Mononuclear cell (primary cell): ENCODE data around the gene RANBP3. TPM values are rescaled to one million over a fixed set of nuclear protein-coding genes. Genes with fewer than 3 reads are reported as not detected.

Experiments
- H3K27me3 ChIP-seq: 2 replicates; pipeline ENCODE4 v1.6.0; 2011; ENCODE audit warnings: low read length, control low read depth; ENCODE audit not compliant: insufficient read depth
- H3K4me1 ChIP-seq: 2 replicates; pipeline ENCODE4 v1.5.1; 2011; ENCODE audit warnings: mild to moderate bottlenecking, low read length, control low read depth; ENCODE audit not compliant: insufficient read depth
- H3K4me3 ChIP-seq: 2 replicates; pipeline ENCODE4 v1.5.1; 2011; ENCODE audit warnings: mild to moderate bottlenecking, low read length, moderate library complexity
- H3K9me3 ChIP-seq: 2 replicates; pipeline ENCODE4 v1.5.1; 2011; ENCODE audit warnings: low read depth, mild to moderate bottlenecking, control low read depth, low read length
- total RNA-seq: library from RNA; depleted of rRNA; stranded (reverse); fragments of >200 nt; gene quantifications from one replicate; pipeline ENCODE4 v1.2.3, GENCODE V29; 2012

Gene RANBP3
- total RNA-seq, 1 donor = 62.9 TPM

DNA sequence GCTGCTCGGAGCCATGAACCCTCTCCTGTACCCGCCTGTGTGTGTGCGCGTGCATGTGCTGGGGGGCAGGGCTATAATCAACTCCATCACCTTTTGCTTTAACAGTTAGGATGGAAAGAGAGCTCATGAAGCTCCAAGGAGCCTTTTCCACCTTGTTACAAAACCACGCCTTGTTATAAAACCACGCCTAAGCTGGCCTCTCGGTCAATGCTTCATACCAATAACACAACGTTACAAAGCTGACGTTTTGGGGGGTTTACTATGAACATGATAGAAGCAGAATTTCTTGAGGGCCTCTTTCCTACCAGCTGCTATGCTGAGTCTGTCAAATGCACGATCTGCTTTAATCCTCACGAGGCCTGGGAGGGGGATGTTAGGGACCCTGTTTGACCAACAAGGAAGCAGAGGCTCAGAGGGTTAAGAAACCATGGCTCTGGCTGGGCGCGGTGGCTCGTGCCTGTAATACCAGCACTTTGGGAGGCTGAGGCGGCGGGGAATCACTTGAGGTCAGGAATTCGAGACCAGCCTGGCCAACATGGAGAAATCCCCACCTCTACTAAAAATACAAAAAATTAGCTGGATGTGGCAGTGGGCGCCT is 52.0 kb downstream of the RANBP3 start:
- Histone ChIP-seq H3K27me3 (no peaks in the 10 kb centered on the region), H3K9me3 (no peaks in the 10 kb centered on the region), H3K4me1 (no peaks in the 10 kb centered on the region), H3K4me3 (no peak overlapping the region)

- Histone ChIP-seq H3K4me3 (no peak overlapping the region), H3K9me3 (no peaks in the 10 kb centered on the region), H3K27me3 (no peaks in the 10 kb centered on the region), H3K4me1 (no peaks in the 10 kb centered on the region)
Observed at GRCh38 chr19:5923356-5923755, 54.6 kb downstream of the RANBP3 start.

- Histone ChIP-seq H3K27me3 (no peaks in the 10 kb centered on the region), H3K4me3 (no peak overlapping the region), H3K9me3 (no peaks in the 10 kb centered on the region), H3K4me1 (no peaks in the 10 kb centered on the region)
Observed at GRCh38 chr19:5922161-5922545, 55.8 kb downstream of the RANBP3 start.

GRCh38 chr19:5921516-5922160 is 56.3 kb downstream of the RANBP3 start:
- Histone ChIP-seq H3K4me1 (no peaks in the 10 kb centered on the region), H3K27me3 (no peaks in the 10 kb centered on the region), H3K4me3 (no peak overlapping the region), H3K9me3 (no peaks in the 10 kb centered on the region)

DNA sequence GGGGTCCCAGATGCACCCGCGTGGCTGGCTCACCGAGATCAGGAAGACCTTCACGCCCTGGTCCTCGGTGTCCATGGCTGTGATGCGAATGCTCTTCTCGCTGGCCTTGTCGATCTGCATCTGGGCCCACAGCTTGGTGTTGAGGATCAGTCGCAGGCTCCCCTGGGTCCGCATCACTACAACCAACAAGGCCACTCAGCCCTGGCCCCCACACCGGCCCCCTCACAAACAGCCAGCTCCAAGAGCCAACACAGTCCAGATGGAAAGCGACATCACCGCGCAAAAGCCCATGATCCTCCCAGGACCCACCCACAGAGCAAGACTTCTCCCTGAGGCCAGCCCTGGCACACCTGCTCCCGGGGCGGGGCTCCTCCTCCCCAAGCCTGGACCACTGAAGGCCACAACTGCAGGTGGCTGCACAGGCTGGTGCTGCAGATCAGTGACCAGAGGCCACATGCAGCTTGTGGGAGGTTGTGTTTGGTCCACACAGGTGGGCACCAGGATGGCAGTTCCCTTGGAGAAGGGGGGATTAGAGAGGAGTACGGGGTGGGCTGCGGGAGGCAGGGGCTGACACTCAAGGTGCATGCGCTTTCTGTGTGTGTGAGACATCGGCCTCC is 59.4 kb downstream of the RANBP3 start:
- no peak overlapping the region for H3K4me3 ChIP-seq
- no peaks in the 10 kb centered on the region for H3K9me3 ChIP-seq
- no peaks in the 10 kb centered on the region for H3K4me1 ChIP-seq
- no peaks in the 10 kb centered on the region for H3K27me3 ChIP-seq

- H3K9me3 ChIP-seq = no peaks in the 10 kb centered on the region
- H3K4me1 ChIP-seq = no peaks in the 10 kb centered on the region
- no peak overlapping the region for H3K4me3 ChIP-seq
- H3K27me3 ChIP-seq = no peaks in the 10 kb centered on the region
Observed at GRCh38 chr19:5917431-5918107, 60.4 kb downstream of the RANBP3 start.

GRCh38 chr19:5916181-5916708 is 61.7 kb downstream of the RANBP3 start:
- no peaks in the 10 kb centered on the region for H3K9me3 ChIP-seq
- H3K4me3 ChIP-seq = no peak overlapping the region
- no peaks in the 10 kb centered on the region for H3K4me1 ChIP-seq
- H3K27me3 ChIP-seq = no peaks in the 10 kb centered on the region

GRCh38 chr19:5915782-5916165 is 62.2 kb downstream of the RANBP3 start:
- Histone ChIP-seq H3K4me3 (no peak overlapping the region), H3K9me3 (no peaks in the 10 kb centered on the region), H3K4me1 (no peaks in the 10 kb centered on the region), H3K27me3 (no peaks in the 10 kb centered on the region)

DNA sequence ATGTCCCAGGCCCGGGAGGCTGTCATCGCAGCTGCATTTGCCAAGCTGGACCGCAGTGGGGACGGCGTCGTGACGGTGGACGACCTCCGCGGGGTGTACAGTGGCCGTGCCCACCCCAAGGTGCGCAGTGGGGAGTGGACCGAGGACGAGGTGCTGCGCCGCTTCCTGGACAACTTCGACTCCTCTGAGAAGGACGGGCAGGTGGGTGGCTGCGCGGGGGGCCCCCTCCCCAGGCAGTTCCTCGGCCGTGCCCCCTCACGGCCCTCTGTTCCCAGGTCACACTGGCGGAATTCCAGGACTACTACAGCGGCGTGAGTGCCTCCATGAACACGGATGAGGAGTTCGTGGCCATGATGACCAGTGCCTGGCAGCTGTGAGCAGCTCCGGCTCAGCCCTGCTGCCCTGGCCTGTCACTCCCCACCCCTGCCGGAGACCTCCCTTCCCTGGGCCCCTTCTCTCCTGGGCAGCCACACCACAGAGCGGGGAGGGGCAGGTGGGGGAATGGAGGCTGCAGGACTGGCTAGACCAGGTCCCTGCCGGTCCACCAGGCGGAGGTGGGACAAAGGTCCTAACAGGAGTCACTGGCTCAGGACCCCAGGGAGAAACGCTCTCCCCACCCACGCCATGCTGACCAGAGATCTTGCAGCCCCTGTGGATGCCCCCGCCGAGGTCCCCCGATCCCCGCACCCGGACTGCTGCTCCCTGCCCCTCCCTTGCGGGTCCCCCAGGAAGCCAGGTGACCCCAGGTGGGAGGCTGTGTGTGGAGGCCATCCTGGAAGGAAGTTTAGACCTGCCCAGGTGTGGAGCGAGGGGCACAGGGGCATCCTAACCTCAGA is 62.8 kb downstream of the RANBP3 start:
- Histone ChIP-seq H3K9me3 (no peaks in the 10 kb centered on the region), H3K4me1 (no peaks in the 10 kb centered on the region), H3K4me3 (no peak overlapping the region), H3K27me3 (no peaks in the 10 kb centered on the region)

DNA sequence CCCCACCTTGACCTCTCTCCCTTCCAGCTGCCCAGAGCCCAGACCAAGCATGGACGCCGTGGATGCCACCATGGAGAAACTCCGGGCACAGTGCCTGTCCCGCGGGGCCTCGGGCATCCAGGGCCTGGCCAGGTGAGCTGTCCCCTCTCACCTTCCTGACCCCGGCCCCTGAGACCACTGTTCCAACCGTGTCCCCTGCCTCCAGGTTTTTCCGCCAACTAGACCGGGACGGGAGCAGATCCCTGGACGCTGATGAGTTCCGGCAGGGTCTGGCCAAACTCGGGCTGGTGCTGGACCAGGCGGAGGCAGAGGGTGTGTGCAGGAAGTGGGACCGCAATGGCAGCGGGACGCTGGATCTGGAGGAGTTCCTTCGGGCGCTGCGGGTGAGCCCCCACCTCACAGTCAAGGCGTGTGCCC is 63.6 kb downstream of the RANBP3 start:
- Histone ChIP-seq H3K4me3 (no peak overlapping the region), H3K27me3 (no peaks in the 10 kb centered on the region), H3K4me1 (no peaks in the 10 kb centered on the region), H3K9me3 (no peaks in the 10 kb centered on the region)

DNA sequence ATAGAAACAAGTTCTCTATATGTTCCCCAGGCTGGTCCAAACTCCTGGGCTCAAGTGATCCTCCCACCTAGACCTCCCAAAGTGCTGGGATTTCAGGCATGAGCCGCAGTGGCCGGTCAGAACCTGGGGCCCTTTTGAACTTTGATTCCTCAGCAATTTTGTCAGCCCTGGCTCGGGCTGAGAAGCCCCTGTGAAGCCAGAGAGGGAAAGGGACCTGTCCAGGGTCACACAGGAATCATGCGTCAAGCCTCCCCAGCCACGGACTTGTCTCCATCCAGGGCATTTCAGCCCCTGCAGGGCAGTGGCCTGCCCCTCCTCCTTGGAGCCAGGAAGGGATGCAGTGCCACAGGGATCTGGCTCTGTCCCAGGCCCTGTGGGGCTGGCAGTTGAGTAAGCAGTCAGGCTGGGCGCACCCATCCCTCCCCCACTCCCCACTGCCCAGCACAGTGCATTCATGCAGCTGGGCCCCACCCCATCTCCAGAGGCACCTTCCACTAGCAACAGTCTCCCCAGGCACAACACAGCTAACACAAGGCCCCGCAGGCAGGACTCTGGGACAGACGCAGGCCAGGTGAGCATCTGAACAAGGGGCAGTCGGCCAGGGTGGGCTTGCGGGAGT is 64.1 kb downstream of the RANBP3 start, which contains the start of gene CAPS:
CAPS (plus strand) TSS at position 516 of the 619 bp plus-strand sequence. CDS start 153 bp downstream, outside the sequence.
- Histone ChIP-seq H3K27me3 (no peaks in the 10 kb centered on the region), H3K9me3 (no peaks in the 10 kb centered on the region), H3K4me1 (no peaks in the 10 kb centered on the region), H3K4me3 (no peak within 1 kb of the TSS)

DNA sequence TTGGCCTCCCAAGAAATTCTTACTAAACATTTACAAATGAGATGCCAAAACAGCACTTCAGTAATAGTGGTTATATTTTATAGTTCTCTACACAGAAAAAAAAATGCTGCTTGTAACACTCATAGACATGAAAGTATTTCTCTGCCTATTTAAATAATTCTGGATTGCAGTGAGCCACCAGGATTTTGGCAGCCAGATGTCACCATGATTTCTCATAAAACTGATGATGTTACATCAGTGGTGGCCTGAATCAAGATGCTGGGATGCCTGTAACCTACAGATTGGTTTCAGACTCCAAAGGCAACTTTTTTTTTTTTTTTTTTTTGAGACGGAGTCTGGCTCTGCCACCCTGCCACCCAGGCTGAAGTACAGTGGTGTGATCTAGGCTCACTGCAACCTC is 66.6 kb downstream of the RANBP3 start:
- H3K4me1 ChIP-seq = peaks cover 2% of the 10 kb centered on the region
- no peak overlapping the region for H3K4me3 ChIP-seq
- no peaks in the 10 kb centered on the region for H3K27me3 ChIP-seq
- H3K9me3 ChIP-seq = no peaks in the 10 kb centered on the region

- H3K27me3 ChIP-seq = no peaks in the 10 kb centered on the region
- H3K4me3 ChIP-seq = no peak overlapping the region
Observed at GRCh38 chr19:5910638-5910907, 67.4 kb downstream of the RANBP3 start.

GRCh38 chr19:5908773-5909442 is 69.0 kb downstream of the RANBP3 start:
- Histone ChIP-seq H3K27me3 (no peaks in the 10 kb centered on the region), H3K4me1 (peaks cover 15% of the 10 kb centered on the region), H3K4me3 (no peak overlapping the region), H3K9me3 (no peaks in the 10 kb centered on the region)

More at GRCh38 chr19:5910638-5910907, 67.4 kb downstream of the RANBP3 start:
- no peaks in the 10 kb centered on the region for H3K9me3 ChIP-seq
- peaks cover 10% of the 10 kb centered on the region for H3K4me1 ChIP-seq
